GM19455 (cell line): ENCODE measurements around the gene C1orf174.

Experiments
- ATAC-seq: cut with Tn5 transposase; IDR thresholded peaks from one replicate; pipeline ENCODE4 v1.9.1; 2021; ENCODE audit not compliant: unreplicated experiment

C1orf174 gene

GRCh38 chr1:3841491-3841890, 58.6 kb downstream of the C1orf174 start:
- ATAC-seq, result no peak
